Liver (tissue), 9 donors: ENCODE results near the gene CWH43. TPM values are rescaled to one million over a fixed set of nuclear protein-coding genes. Genes with fewer than 3 reads are reported as not detected.

Experiments used
- DNase-seq: peaks from one replicate; pipeline ENCODE4 v3.0.0-alpha.2; 2017; ENCODE audit warnings: low spot score
- H3K27ac ChIP-seq, 2 donors: one replicate each; pipeline ENCODE4 v1.7.0; 2013; ENCODE audit warnings: inconsistent platforms in 2 of 2, low read length in 2 of 2, control low read depth in 1 of 2, low read depth in 1 of 2, mild to moderate bottlenecking in 1 of 2
- H3K27me3 ChIP-seq, 4 donors: one replicate each; pipeline versions ENCODE4 v1.6.1 to v1.7.0; 2013; ENCODE audit warnings: low read length in 3 of 4, inconsistent platforms in 1 of 4, mild to moderate bottlenecking in 1 of 4, moderate library complexity in 1 of 4; ENCODE audit not compliant: control insufficient read depth in 4 of 4, insufficient read depth in 4 of 4
- H3K36me3 ChIP-seq, 4 donors: one replicate each; pipeline versions ENCODE4 v1.6.1 to v1.7.0; 2013; ENCODE audit warnings: low read length in 3 of 4, mild to moderate bottlenecking in 3 of 4, low read depth in 1 of 4, moderate library complexity in 1 of 4; ENCODE audit not compliant: control insufficient read depth in 4 of 4, insufficient read depth in 3 of 4
- H3K4me1 ChIP-seq, 4 donors: one replicate each; pipeline versions ENCODE4 v1.6.1 to v1.7.0; 2013; ENCODE audit warnings: low read length in 3 of 4, mild to moderate bottlenecking in 3 of 4, moderate library complexity in 1 of 4; ENCODE audit not compliant: control insufficient read depth in 4 of 4, insufficient read depth in 4 of 4
- H3K4me3 ChIP-seq, 3 donors: one replicate each; pipeline versions ENCODE4 v1.6.1 to v1.7.0; 2013; ENCODE audit warnings: low read length in 3 of 3, control low read depth in 1 of 3, low read depth in 1 of 3, mild to moderate bottlenecking in 1 of 3
- H3K9ac ChIP-seq, 2 donors: one replicate each; pipeline ENCODE4 v1.7.0; 2013; ENCODE audit warnings: low read length in 2 of 2, mild to moderate bottlenecking in 2 of 2, moderate library complexity in 2 of 2, control low read depth in 1 of 2, low read depth in 1 of 2
- H3K9me3 ChIP-seq, 4 donors: one replicate each; pipeline versions ENCODE4 v1.6.1 to v1.7.0; 2013; ENCODE audit warnings: low read length in 3 of 4; ENCODE audit not compliant: control insufficient read depth in 4 of 4
- CTCF ChIP-seq: fragments of 150-350 bp; IDR thresholded peaks from 2 replicates; pipeline ENCODE4 v1.5.1; 2017; ENCODE audit warnings: improper control_type of control experiment, low read depth, low read length; ENCODE audit not compliant: missing input control
- EGR1 ChIP-seq, 2 donors: IDR thresholded peaks; 2 replicates each; pipeline ENCODE4 v1.6.1; 2016 to 2018; ENCODE audit warnings: antibody characterized with exemption in 2 of 2, low read depth in 2 of 2
- FOXA1 ChIP-seq: IDR thresholded peaks from 2 replicates; pipeline ENCODE4 v1.6.1; 2016; ENCODE audit warnings: antibody characterized with exemption
- FOXA2 ChIP-seq: IDR thresholded peaks from 2 replicates; pipeline ENCODE4 v1.6.1; 2016; ENCODE audit warnings: antibody characterized with exemption
- GABPA ChIP-seq, 2 donors: IDR thresholded peaks in 1 of 2; conservative IDR thresholded peaks in 1 of 2; 2 replicates each; pipeline ENCODE4 v1.6.1; 2016; ENCODE audit warnings: antibody characterized with exemption in 2 of 2, mild to moderate bottlenecking in 1 of 2, moderate library complexity in 1 of 2
- HNF4A ChIP-seq, 2 donors: conservative IDR thresholded peaks; 2 replicates each; pipeline ENCODE4 v1.6.1; 2016; ENCODE audit warnings: antibody characterized with exemption in 2 of 2, mild to moderate bottlenecking in 2 of 2
- HNF4G ChIP-seq: IDR thresholded peaks from 2 replicates; pipeline ENCODE4 v1.6.1; 2016; ENCODE audit warnings: antibody characterized with exemption
- JUND ChIP-seq, 2 donors: IDR thresholded peaks; 2 replicates each; pipeline ENCODE4 v1.6.1; 2016; ENCODE audit warnings: antibody characterized with exemption in 2 of 2
- MAX ChIP-seq: IDR thresholded peaks from 2 replicates; pipeline ENCODE4 v1.6.1; 2016; ENCODE audit warnings: antibody characterized with exemption
- NR2F2 ChIP-seq: IDR thresholded peaks from 2 replicates; pipeline ENCODE4 v1.6.1; 2016; ENCODE audit warnings: antibody characterized with exemption
- RAD21 ChIP-seq, 2 donors: IDR thresholded peaks; 2 replicates each; pipeline ENCODE4 v1.6.1; 2016; ENCODE audit warnings: antibody characterized with exemption in 2 of 2, mild to moderate bottlenecking in 2 of 2
- RXRA ChIP-seq, 2 donors: IDR thresholded peaks; 2 replicates each; pipeline ENCODE4 v1.6.1; 2017 to 2018; ENCODE audit warnings: antibody characterized with exemption in 2 of 2, mild to moderate bottlenecking in 1 of 2
- SP1 ChIP-seq: IDR thresholded peaks from 2 replicates; pipeline ENCODE4 v1.6.1; 2018; ENCODE audit warnings: antibody characterized with exemption, mild to moderate bottlenecking
- TAF1 ChIP-seq: conservative IDR thresholded peaks from 2 replicates; pipeline ENCODE4 v1.6.1; 2016; ENCODE audit warnings: antibody characterized with exemption, mild to moderate bottlenecking
- YY1 ChIP-seq: IDR thresholded peaks from 2 replicates; pipeline ENCODE4 v1.6.1; 2016; ENCODE audit warnings: antibody characterized with exemption, mild to moderate bottlenecking
- ZBTB33 ChIP-seq: IDR thresholded peaks from 2 replicates; pipeline ENCODE4 v1.6.1; 2016; ENCODE audit warnings: antibody characterized with exemption
- WGBS: extraction: QIAGEN DNeasy Blood & Tissue Kit; methylation state at CpG from one replicate; pipeline ENCODE4 v1.1.7; 2013; 5-methylcytosine and 5-hydroxymethylcytosine counted together
- polyA plus RNA-seq, 2 donors: library from polyadenylated mRNA; stranded (reverse) in 1 of 2; unstranded in 1 of 2; fragments of 200-250 nt in 1 of 2; fragments of >200 nt in 1 of 2; fragmentation: Nextera tagmentation in 1 of 2; extraction: Ambion mirVana in 1 of 2; gene quantifications; one replicate each; pipeline versions ENCODE4 v1.2.1 to v1.2.3, GENCODE V29; 2013 to 2015
- total RNA-seq, 2 donors: library from RNA; depleted of rRNA; stranded (reverse); fragments of >200 nt; gene quantifications; one replicate each; pipeline ENCODE4 v1.2.3, GENCODE V29; 2014
- TF ChIP-seq, protein P1 (sequence below): IDR thresholded peaks from 2 replicates; pipeline ENCODE4 v1.6.1; 2016; ENCODE audit warnings: antibody characterized with exemption, mild to moderate bottlenecking
- TF ChIP-seq, protein P2 (sequence below): IDR thresholded peaks from 2 replicates; pipeline ENCODE4 v1.6.1; 2016; ENCODE audit warnings: antibody characterized with exemption
- donor health status: healthy.
- donor health status: healthy.
- donor health status: healthy.
- donor health status: healthy.
- donor health status: healthy.

Gene CWH43
- total and polyA plus RNA-seq, 4 donors: 0.08 to 0.13 (median 0.10) TPM; not detected in 1

- H3K9me3 ChIP-seq: no peaks in the 10 kb centered on the region
- WGBS: 52% methylated on average over 27 of the region's 27 CpGs
- H3K27ac ChIP-seq: no peak overlapping the region
- no peaks in the 10 kb centered on the region for H3K27me3 ChIP-seq
- no peak for DNase-seq
- no peaks in the 10 kb centered on the region for H3K36me3 ChIP-seq
- peaks cover 7 to 11% (median 9%) of the 10 kb centered on the region in 4 donors for H3K4me1 ChIP-seq
- TF ChIP-seq HNF4G (no peak), CTCF (no peak), SP1 (no peak), NR2F2 (no peak), FOXA2 (no peak)
- no peak overlapping the region for H3K9ac ChIP-seq
- H3K4me3 ChIP-seq: peak overlapping the region in 1 of 3 donors; percentile 57
Observed at GRCh38 chr4:48986654-48987164, 634 bp downstream of the CWH43 start.

GRCh38 chr4:48989461-48990203 is 3.6 kb downstream of the CWH43 start:
- H3K9ac ChIP-seq: no peak overlapping the region
- peaks cover 7 to 11% (median 9%) of the 10 kb centered on the region in 4 donors for H3K4me1 ChIP-seq
- TF ChIP-seq HNF4G (no peak), GABPA (IDR thresholded peaks at IDR 0.05 in 1 of 2, conservative IDR thresholded peaks at IDR 0.05 in 1 of 2) (no peak), FOXA2 (no peak), SP1 (no peak), RXRA (IDR thresholded peaks at IDR 0.05) (no peak), RAD21 (IDR thresholded peaks at IDR 0.05) (no peak), MAX (no peak), ZBTB33 (no peak), NR2F2 (no peak), FOXA1 (no peak), EGR1 (IDR thresholded peaks at IDR 0.05; ENCODE audit: low read depth in 2 of 2) (no peak), JUND (IDR thresholded peaks at IDR 0.05) (no peak), TAF1 (no peak), HNF4A (conservative IDR thresholded peaks at IDR 0.05) (no peak), CTCF (no peak), YY1 (no peak)
- TF ChIP-seq, protein P1, sequence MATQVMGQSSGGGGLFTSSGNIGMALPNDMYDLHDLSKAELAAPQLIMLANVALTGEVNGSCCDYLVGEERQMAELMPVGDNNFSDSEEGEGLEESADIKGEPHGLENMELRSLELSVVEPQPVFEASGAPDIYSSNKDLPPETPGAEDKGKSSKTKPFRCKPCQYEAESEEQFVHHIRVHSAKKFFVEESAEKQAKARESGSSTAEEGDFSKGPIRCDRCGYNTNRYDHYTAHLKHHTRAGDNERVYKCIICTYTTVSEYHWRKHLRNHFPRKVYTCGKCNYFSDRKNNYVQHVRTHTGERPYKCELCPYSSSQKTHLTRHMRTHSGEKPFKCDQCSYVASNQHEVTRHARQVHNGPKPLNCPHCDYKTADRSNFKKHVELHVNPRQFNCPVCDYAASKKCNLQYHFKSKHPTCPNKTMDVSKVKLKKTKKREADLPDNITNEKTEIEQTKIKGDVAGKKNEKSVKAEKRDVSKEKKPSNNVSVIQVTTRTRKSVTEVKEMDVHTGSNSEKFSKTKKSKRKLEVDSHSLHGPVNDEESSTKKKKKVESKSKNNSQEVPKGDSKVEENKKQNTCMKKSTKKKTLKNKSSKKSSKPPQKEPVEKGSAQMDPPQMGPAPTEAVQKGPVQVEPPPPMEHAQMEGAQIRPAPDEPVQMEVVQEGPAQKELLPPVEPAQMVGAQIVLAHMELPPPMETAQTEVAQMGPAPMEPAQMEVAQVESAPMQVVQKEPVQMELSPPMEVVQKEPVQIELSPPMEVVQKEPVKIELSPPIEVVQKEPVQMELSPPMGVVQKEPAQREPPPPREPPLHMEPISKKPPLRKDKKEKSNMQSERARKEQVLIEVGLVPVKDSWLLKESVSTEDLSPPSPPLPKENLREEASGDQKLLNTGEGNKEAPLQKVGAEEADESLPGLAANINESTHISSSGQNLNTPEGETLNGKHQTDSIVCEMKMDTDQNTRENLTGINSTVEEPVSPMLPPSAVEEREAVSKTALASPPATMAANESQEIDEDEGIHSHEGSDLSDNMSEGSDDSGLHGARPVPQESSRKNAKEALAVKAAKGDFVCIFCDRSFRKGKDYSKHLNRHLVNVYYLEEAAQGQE: no peak
- TF ChIP-seq, protein P2, sequence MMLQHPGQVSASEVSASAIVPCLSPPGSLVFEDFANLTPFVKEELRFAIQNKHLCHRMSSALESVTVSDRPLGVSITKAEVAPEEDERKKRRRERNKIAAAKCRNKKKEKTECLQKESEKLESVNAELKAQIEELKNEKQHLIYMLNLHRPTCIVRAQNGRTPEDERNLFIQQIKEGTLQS: no peak
- no peaks in the 10 kb centered on the region for H3K36me3 ChIP-seq
- 79% methylated on average over 5 of the region's 5 CpGs for WGBS
- no peaks in the 10 kb centered on the region for H3K9me3 ChIP-seq
- no peak overlapping the region for H3K4me3 ChIP-seq
- H3K27ac ChIP-seq: no peak overlapping the region
- H3K27me3 ChIP-seq: no peaks in the 10 kb centered on the region
- no peak for DNase-seq
